ENCODE results near the gene VPS52. TPM values are rescaled to one million over a fixed set of nuclear protein-coding genes. Genes with fewer than 3 reads are reported as not detected.
"Not testable (repeated sequence)": the region's sequence is repeated elsewhere in the genome, so short reads cannot be mapped to it uniquely, and the experiment has no call there.

VPS52 gene
- total RNA-seq, 1 experiment from 2014 or later = 33.8 TPM

DNA sequence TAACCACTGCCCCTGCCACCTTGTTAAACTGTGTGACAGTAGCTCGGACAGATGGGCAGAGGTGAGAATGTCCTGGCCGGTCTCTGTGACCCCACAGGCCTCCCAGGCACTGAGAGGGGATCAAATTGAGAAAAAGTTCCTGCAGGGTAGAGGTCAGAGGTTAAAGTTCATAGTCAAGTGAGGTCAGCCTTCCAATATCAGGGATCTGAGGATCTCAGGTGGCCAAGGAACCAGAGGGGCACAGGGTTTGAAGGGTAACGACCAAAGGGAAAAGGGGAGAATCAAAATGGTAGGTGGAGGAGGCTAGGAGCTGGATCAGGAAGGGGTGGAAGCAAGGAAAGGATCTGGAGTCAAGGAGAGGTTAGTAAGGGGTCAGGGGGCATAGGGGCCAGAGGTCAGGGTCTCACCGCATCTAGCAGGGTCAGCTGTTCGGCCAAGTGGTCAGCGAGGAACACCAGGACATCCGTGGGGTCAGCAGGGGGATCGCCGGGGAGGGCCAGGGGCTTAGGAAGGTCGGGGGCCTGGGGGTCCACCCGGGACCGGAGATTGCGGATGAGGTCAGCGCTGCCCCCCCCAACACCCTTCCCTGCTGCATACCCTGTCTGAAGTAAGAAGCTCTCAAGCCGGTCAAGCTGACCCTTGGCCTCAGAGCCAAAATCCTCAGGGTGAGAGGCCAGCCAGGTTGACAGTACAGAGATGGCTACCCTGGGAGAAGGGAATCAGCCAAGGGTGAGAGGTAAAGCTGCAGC lies 24.1 kb upstream of the VPS52 start:
- peaks cover 5% of the 10 kb centered on the region for H3K36me3 ChIP-seq
- no peaks in the 10 kb centered on the region for H3K27me3 ChIP-seq
- no peak for DNase-seq
- H3K9me3 ChIP-seq (replicated peaks) = no peaks in the 10 kb centered on the region
- no peak overlapping the region for H3K4me3 ChIP-seq
- H3K4me1 ChIP-seq = no peaks in the 10 kb centered on the region
- no peak overlapping the region for H3K27ac ChIP-seq

DNA sequence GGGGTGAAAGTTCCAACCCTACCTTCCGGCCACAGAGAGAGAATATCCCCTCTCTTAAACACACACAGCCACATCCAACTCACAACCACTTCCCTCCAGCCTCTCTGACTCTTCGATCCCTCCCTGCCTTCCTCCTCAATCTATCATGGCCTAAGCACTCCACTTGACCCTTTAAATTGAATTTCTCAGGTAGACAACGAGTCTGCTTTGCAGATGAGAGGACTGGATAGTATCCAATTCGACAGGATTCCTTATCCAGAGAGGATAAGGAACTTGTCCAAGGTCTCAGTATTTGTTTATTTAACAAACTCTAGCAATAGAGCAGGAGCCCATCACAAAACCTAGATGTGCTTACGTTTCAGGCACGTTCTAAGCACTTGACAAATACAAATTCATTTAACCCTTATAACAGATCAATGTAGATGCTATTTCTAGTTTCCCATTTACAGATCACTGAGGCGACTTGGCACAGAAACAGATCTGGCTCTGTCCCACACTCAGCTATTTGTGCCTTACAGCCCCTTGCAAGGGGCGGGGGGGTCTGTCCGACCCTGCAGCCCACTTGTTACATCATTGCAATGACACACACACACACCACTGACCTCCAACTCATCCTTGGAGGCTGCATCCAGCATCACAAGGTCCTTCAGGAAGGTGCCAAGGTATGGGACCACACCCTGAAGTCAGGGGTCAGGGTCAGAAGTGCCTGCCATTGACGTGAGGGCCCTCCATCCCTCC lies 22.6 kb upstream of the VPS52 start:
- Histone ChIP-seq H3K27me3 (no peaks in the 10 kb centered on the region), H3K4me1 (0 out of 2 replicates have a peak, but pooled peaks cover 3% of the 10 kb centered on the region), H3K27ac (no peak overlapping the region), H3K9me3 (replicated peaks) (no peaks in the 10 kb centered on the region), H3K36me3 (peaks cover 5% of the 10 kb centered on the region), H3K4me3 (no peak overlapping the region)
- no peak for DNase-seq

DNA sequence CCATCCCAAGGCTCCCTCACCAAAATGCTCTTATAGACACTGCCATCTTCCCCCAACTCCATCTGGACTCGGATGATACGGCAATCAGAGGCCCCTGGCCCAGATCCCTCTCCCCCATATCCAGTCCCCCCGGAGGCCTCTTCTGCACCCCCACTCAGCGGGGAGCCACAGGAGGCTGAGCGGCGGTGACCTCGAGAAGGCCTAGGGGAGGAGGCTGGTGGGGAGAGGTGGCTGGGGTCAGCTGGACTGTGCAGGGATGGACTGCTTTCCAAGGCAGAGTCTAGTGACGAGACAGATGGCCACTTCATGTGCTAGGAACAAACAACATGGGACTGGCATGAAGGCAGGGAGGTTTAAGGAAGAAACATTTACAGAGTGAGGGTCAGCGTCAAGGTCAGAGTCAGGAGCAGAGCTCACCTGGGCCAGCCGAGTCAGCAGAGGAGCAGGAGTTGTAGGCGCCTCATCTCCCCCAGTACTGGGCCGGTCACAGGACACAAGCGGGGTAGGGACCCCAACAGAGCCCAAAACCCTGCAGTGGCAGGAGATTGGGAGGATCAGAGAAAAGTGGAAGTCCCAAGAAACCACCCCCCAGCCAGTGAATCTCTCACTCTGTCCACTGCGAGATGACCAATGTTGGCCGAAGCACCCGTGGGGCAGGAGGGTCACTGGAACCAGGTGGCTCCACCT lies 21.5 kb upstream of the VPS52 start:
- no peak for DNase-seq
- peaks cover 4% of the 10 kb centered on the region; the same call in 1 of the 2 replicates for H3K4me1 ChIP-seq
- H3K36me3 ChIP-seq = peaks cover 7% of the 10 kb centered on the region
- H3K9me3 ChIP-seq (replicated peaks) = no peaks in the 10 kb centered on the region
- H3K4me3 ChIP-seq = no peak overlapping the region
- no peaks in the 10 kb centered on the region for H3K27me3 ChIP-seq
- no peak overlapping the region for H3K27ac ChIP-seq

DNA sequence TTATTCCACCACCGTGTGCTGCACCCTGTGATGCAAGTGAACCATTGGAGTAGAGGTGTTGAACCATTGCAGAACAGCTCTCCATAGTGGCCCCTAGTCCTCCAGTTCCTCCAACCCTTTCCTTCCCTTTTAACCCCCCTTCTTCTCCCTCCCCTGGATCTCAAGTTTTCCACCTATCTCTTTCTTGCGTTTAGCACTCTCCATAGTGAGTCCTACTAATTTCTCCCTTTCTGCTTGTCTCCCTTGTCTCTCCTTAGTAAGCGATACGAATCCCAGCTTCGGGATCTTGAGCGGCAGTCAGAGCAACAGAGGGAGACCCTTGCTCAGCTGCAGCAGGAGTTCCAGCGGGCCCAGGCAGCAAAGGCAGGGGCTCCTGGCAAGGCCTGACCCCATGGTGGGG lies 18.8 kb upstream of the VPS52 start:
- peaks cover 7% of the 10 kb centered on the region; the same call in 1 of the 2 replicates for H3K4me1 ChIP-seq
- H3K4me3 ChIP-seq = peak overlapping the region; percentile 73
- no peak for DNase-seq
- H3K36me3 ChIP-seq = peaks cover 19% of the 10 kb centered on the region
- no peaks in the 10 kb centered on the region for H3K27me3 ChIP-seq
- H3K27ac ChIP-seq = no peak overlapping the region
- H3K9me3 ChIP-seq (replicated peaks) = no peaks in the 10 kb centered on the region

DNA sequence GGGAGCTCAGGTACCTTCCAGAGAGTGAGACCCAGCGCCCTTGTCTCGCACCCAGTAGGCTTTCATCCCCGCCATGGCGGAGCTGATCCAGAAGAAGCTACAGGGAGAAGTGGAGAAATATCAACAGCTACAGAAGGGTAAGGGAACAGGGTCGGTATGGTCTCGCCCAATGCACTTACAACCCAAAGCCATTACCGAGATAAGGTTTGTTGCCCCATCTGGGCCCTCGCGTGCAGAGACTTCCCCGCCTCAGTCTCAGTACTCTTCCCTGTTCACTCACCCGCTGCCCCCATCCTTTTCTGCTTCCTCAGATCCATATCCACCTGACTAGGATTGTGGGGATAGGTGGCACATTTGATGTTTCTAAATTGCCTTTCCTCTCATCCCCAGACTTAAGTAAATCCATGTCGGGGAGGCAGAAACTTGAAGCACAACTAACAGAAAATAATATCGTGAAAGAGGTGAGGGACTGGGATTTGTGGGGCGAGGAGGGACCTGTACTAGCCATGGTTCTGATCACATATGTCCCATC lies 18.2 kb upstream of the VPS52 start:
- Histone ChIP-seq H3K36me3 (peaks cover 21% of the 10 kb centered on the region), H3K4me3 (peak overlapping the region; percentile 73), H3K4me1 (peaks cover 7% of the 10 kb centered on the region; the same call in 1 of the 2 replicates), H3K27ac (peak overlapping the region; percentile 25), H3K9me3 (replicated peaks) (no peaks in the 10 kb centered on the region), H3K27me3 (no peaks in the 10 kb centered on the region)
- no peak for DNase-seq

- peak; percentile 83 to 90 for DNase-seq
- Histone ChIP-seq H3K27ac (peak within 1 kb of the TSS; percentile 25), H3K27me3 (no peaks in the 10 kb centered on the region), H3K4me3 (peak within 1 kb of the TSS; percentile 73), H3K9me3 (replicated peaks) (no peaks in the 10 kb centered on the region), H3K4me1 (peaks cover 7% of the 10 kb centered on the region; the same call in 1 of the 2 replicates), H3K36me3 (peaks cover 25% of the 10 kb centered on the region)
Measured at GRCh38 chr6:33288921-33289783, 17.5 kb upstream of the VPS52 start, which contains the start of the genes PFDN6 and WDR46. PFDN6 (plus strand) TSS chr6:33289601; CDS start chr6:33289857, 256 bp downstream. WDR46 (minus strand) TSS chr6:33289239; CDS start chr6:33289170, 69 bp downstream.

DNA sequence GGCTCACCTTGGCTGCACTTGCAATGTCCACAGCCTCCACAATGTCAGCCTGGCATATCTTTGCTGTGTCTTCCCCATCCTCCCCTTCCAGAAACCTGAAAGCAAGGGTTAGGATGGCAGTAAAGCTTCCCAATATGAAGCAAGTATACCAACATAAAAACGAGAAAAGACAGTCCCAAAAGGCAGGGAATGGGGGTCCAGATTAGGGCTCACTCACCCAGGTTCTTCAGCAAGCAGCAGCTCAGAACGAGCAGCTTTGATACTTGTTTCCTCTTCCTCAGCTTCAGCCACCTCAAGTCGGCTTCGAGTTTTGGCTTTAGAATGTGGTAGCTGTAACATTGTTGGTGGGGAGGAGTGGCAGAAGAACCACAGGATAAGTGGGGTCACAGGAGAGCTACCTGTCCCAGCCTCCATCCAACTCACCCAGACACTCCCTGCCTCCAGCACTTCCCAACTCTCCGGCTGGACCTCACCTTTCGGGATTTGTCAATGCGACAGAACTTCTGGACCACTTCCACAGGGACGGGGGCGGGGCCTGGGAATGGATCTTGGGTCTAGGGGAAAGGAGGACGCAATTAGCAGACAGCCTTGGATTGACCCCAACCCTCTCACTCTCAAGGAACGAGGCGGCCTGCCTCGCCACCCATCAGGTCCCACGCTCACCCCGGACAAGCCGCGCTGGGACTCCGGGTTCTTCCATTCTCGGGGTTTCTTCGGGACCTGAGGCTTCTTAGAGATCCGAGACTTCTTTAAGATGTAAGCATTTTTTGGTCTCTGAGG lies 16.7 kb upstream of the VPS52 start:
- Histone ChIP-seq H3K9me3 (replicated peaks) (no peaks in the 10 kb centered on the region), H3K4me3 (peak overlapping the region; percentile 73), H3K27me3 (no peaks in the 10 kb centered on the region), H3K4me1 (peaks cover 7% of the 10 kb centered on the region; the same call in 1 of the 2 replicates), H3K27ac (peak overlapping the region; percentile 25; the same call in 1 of the 2 replicates), H3K36me3 (peaks cover 31% of the 10 kb centered on the region)
- DNase-seq = no peak

DNA sequence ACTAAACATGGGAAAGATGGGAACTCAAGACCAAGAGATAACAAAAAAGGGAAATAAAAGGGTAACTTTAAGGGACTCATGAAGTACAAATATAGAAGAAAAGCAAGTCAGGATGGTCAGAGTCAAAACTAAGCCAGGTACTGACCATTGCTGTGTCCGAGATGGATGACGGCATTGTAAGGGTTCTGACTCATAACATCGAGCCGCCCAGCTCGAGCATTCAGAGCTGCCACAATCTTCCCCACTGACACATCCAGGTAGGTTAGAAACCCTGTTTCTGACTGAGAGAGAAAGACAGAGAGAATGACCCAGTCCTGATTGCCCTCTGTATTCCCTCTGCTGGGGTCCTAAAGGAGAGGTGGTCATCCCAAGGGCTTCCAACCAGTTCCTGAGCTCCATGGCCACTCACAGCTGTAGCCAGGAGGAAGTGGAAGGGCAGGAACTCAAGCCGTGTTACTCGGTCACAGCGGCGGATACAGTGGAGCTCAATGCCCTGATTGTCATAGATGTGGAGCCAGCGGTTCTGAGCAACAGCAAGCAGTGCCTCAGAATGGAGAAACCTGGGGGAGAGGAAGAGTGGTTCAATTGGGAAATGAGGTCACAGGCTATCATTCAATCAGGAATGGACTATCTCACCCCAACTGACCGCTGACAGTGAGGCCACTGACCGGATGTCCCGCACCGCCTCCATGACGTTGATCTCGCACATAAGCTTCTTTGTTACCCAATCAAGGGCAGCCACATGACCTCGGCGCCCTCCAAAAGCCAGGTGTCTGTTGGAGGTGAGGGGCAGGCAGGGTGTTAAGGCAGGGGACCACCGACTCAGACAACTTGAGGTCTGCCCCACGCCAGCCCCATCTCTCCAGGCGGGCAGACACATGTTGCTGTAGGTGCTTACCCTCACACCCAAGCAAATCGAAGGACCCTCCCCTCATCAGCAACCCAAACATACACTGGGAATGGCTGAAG lies 15.6 kb upstream of the VPS52 start:
- Histone ChIP-seq H3K27me3 (no peaks in the 10 kb centered on the region), H3K9me3 (replicated peaks) (no peaks in the 10 kb centered on the region), H3K4me1 (peaks cover 7% of the 10 kb centered on the region; the same call in 1 of the 2 replicates), H3K4me3 (no peak overlapping the region), H3K27ac (no peak overlapping the region), H3K36me3 (peaks cover 34% of the 10 kb centered on the region)
- no peak for DNase-seq

- H3K9me3 ChIP-seq (replicated peaks); H3K27ac ChIP-seq; DNase-seq; H3K4me1 ChIP-seq; H3K27me3 ChIP-seq; H3K4me3 ChIP-seq: not testable (repeated sequence)
- H3K36me3 ChIP-seq = peaks cover 34% of the 10 kb centered on the region
Measured at GRCh38 chr6:33285214-33285613, 13.5 kb upstream of the VPS52 start.

DNA sequence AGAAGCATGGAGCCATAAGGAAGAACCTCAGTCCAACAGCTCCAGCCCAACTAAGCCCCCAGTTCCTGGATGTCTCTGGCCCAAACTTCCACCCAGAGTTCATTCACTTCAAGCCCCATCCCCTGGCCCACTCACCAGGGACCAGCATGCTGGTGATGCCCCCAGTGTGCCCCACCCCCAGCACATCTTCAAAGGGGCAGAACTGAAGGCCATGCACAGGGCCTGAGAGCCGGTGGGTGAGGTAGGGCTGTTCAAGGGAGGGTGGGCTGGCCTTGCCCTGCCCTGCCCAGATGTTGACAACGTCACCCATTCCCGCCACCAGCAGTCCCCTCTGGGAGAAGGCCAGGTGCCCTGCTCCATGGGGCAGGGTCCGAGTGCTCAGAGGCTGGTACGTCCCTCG lies 8.9 kb upstream of the VPS52 start:
- no peak overlapping the region for H3K27ac ChIP-seq
- DNase-seq = no peak
- H3K9me3 ChIP-seq (replicated peaks) = no peaks in the 10 kb centered on the region
- H3K36me3 ChIP-seq = peaks cover 42% of the 10 kb centered on the region
- no peaks in the 10 kb centered on the region for H3K4me1 ChIP-seq
- no peak overlapping the region for H3K4me3 ChIP-seq
- H3K27me3 ChIP-seq = no peaks in the 10 kb centered on the region

DNA sequence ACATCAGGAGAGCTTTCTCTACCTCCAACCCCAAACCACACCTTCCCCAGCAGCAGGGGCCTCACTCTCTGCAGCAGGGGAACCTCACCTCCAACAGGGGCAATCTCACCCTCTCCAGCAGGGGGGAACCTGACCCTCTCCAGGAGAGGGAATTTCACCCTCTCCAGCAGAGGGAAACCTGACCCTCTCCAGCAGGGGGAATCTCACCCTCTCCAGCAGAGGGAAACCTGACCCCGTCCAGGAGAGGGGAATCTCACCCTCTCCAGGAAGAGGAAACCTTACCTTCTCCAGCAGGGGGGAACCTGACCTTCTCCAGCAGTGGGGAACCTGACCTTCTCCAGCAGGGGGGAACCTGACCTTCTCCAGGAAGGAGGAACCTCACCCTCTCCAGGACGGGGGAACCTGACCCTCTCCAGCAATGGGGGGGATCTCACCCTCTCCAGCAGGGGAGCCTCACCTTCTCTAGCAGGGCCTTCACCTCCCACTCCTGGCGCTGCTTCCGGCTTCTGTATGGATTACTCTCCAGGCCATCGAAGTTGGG lies 8.4 kb upstream of the VPS52 start:
- H3K9me3 ChIP-seq (replicated peaks) = no peaks in the 10 kb centered on the region
- H3K27ac ChIP-seq = no peak overlapping the region
- H3K27me3 ChIP-seq = no peaks in the 10 kb centered on the region
- DNase-seq = peak; percentile 74 to 80
- no peaks in the 10 kb centered on the region for H3K4me1 ChIP-seq
- H3K36me3 ChIP-seq = peaks cover 47% of the 10 kb centered on the region
- no peak overlapping the region for H3K4me3 ChIP-seq

DNA sequence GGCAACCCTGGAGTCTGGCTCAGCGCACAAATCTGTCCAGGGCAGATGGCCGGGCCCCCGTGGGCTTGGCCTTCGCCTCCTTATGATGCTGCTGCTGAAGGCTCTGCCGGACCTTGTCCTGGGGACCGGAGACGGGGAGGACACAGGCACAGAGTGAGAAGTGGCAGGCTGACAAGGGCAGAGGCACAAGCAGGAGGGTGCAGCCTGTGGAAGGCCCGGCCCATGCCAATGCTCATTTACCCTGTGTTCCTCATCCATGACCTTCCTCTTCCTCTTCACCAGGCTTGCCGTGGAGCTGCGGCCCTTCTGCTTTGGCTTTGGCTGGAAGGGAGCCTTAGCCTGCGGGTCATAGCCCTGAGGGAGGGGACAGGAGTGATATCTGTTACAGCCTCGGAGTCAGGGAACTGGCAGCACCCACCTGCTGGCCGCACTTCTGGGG lies 7.6 kb upstream of the VPS52 start:
- Histone ChIP-seq H3K9me3 (replicated peaks) (no peaks in the 10 kb centered on the region), H3K36me3 (peaks cover 50% of the 10 kb centered on the region)

More for the DNA sequence above, 7.6 kb upstream of the VPS52 start:
- no peak for DNase-seq
- H3K27me3 ChIP-seq = no peaks in the 10 kb centered on the region
- H3K4me1 ChIP-seq = peaks cover 4% of the 10 kb centered on the region; the same call in 1 of the 2 replicates
- H3K27ac ChIP-seq = no peak overlapping the region
- H3K4me3 ChIP-seq = no peak overlapping the region

All from SJCRH30 (cell line).